Skeletal muscle tissue (tissue), 5 donors: ENCODE data around the gene SCYGR7. TPM values are rescaled to one million over a fixed set of nuclear protein-coding genes. Genes with fewer than 3 reads are reported as not detected.

Experiments
- H3K27ac ChIP-seq: one replicate; pipeline ENCODE4 v1.7.0; 2013; ENCODE audit warnings: mild to moderate bottlenecking, low read depth, low read length, inconsistent platforms
- H3K27me3 ChIP-seq, 3 donors: one replicate each; pipeline ENCODE4 v1.7.0; 2013; ENCODE audit warnings: low read length in 3 of 3; ENCODE audit not compliant: control insufficient read depth in 3 of 3, insufficient read depth in 3 of 3
- H3K36me3 ChIP-seq, 3 donors: one replicate each; pipeline ENCODE4 v1.7.0; 2013; ENCODE audit warnings: low read length in 3 of 3; ENCODE audit not compliant: control insufficient read depth in 3 of 3, insufficient read depth in 3 of 3
- H3K4me1 ChIP-seq, 3 donors: one replicate each; pipeline ENCODE4 v1.7.0; 2013; ENCODE audit warnings: low read length in 3 of 3, mild to moderate bottlenecking in 3 of 3; ENCODE audit not compliant: control insufficient read depth in 3 of 3, insufficient read depth in 3 of 3
- H3K4me3 ChIP-seq, 3 donors: one replicate each; pipeline ENCODE4 v1.7.0; 2013; ENCODE audit warnings: low read length in 3 of 3
- H3K9ac ChIP-seq, 3 donors: one replicate each; pipeline ENCODE4 v1.7.0; 2013; ENCODE audit warnings: low read length in 3 of 3, mild to moderate bottlenecking in 3 of 3, moderate library complexity in 2 of 3, low read depth in 1 of 3
- H3K9me3 ChIP-seq, 3 donors: one replicate each; pipeline ENCODE4 v1.7.0; 2013; ENCODE audit warnings: low read length in 3 of 3; ENCODE audit not compliant: control insufficient read depth in 3 of 3
- small RNA-seq: library from RNA; depleted of rRNA; stranded (forward); fragments of <200 nt; gene quantifications from one replicate; pipeline ENCODE3, GENCODE V24; 2014
- total RNA-seq: library from RNA; depleted of rRNA; stranded (reverse); fragments of >200 nt; gene quantifications from one replicate; pipeline ENCODE4 v1.2.3, GENCODE V29; 2014
- donor health status: Osteomylitis.

Gene SCYGR7
- total RNA-seq, 1 donor from 2014 or later, result not detected

- H3K4me1 ChIP-seq, result no peaks in the 10 kb centered on the region
- no peaks in the 10 kb centered on the region for H3K27me3 ChIP-seq
- H3K4me3 ChIP-seq, result no peak overlapping the region
- no peaks in the 10 kb centered on the region for H3K36me3 ChIP-seq
- H3K9ac ChIP-seq, result no peak overlapping the region
- H3K9me3 ChIP-seq, result no peaks in the 10 kb centered on the region
- H3K27ac ChIP-seq, result no peak overlapping the region
Measured at GRCh38 chr2:227774011-227774624, 46.0 kb downstream of the SCYGR7 start.

DNA sequence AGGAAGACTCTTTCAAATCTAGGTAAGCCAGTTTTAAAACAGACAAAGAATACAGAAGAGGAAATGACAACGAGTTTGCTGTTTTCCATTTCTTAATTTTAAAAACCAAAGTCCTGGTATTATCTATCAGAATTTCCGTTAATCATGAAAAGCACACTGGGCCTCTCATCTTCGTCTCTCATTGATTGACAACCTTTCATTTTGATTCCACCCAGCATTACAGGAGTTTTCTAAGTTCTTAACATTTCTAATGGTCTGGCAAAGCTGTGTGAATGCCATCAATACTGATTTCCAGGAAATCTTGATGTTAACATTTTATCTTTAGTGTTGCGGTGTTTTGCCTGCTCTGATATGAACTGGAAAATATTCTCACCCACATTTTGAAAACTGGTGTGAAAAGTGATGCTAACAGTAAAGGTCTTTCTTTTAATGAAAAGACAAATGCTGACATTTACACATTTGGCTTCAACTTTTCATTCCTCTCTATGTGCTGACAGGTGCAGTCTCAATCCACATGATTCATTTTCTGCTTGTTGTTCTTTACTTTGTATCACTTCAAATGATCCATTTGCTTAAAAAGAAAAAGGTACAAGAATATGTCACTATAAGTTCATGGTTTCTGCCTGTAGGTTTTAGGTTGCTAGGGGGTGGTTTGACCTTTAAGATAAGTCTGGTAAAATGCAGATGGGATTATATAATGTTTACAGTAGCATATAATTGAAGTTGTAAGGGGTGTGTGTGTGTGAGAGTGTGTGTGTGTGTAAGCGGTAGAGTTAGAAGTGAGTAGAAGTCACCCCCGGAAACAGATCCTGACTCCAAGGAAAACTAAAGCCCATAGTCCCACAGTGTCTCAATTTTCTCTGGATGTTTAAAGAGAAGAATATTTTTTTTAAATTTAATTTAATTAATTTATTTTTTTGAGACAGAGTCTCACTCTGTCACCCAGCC is 47.0 kb downstream of the SCYGR7 start:
- Histone ChIP-seq H3K27ac (no peak overlapping the region), H3K27me3 (no peaks in the 10 kb centered on the region), H3K4me1 (no peaks in the 10 kb centered on the region), H3K36me3 (no peaks in the 10 kb centered on the region), H3K4me3 (no peak overlapping the region), H3K9me3 (no peaks in the 10 kb centered on the region), H3K9ac (no peak overlapping the region)

Small RNAs within 50 kb of the gene (small RNA-seq; reads per million reads assigned to genes)
- not detected for gene RNA5SP121
- not detected for gene SNRPGP8

Other genes with a start within 250 kb of the SCYGR7 start
- gene SCYGR2, start 129.4 kb upstream of the SCYGR7 start, total RNA-seq, result not detected
- gene SCYGR3, start 113.5 kb upstream of the SCYGR7 start, total RNA-seq, result not detected
- not detected for gene SCYGR4, start 110.8 kb upstream of the SCYGR7 start, total RNA-seq
- gene SCYGR5, start 61.5 kb upstream of the SCYGR7 start, total RNA-seq, result not detected
- 4.2 TPM for gene SLC19A3, start 10.3 kb upstream of the SCYGR7 start, total RNA-seq
- gene SCYGR6, start 3.6 kb upstream of the SCYGR7 start, total RNA-seq, result not detected
- gene SCYGR8, start 17.6 kb downstream of the SCYGR7 start, total RNA-seq, result not detected
- not detected for gene CCL20, start 85.5 kb downstream of the SCYGR7 start, total RNA-seq
- not detected for gene DAW1, start 143.3 kb downstream of the SCYGR7 start, total RNA-seq